GM12892 (cell line): Measurements from ENCODE around the gene KIRREL1.

ENCODE experiments used
- POLR2A ChIP-seq: IDR thresholded peaks from 2 replicates; pipeline ENCODE4 v1.6.1; 2011; ENCODE audit warnings: low read depth, low read length, control low read depth
- POLR2AphosphoS5 ChIP-seq: IDR thresholded peaks from 2 replicates; pipeline ENCODE4 v1.6.1; 2011; ENCODE audit warnings: low read depth, low read length, control low read depth

DNA sequence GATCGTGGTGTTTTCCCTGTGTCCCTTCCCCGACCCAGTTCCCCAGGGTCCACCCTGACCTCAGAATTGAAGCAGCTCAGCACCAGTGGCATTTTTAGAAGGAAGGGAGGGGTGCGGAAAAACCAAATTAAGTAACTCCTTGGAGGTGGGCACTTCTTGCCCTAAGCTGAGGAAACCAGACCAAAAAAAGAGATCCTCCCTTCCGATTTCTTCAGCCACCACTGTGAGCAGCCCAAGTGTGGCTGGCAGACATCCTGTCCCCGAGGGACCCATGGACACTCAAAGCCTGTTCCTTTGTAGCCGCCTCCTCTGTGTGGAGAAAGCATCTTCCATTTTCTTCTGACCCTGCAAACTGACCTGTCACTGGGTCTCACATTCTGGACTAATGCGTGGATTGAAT, 31.3 kb downstream of the KIRREL1 start:
- no peak for TF ChIP-seq POLR2A
- no peak for TF ChIP-seq POLR2AphosphoS5
